Testis (tissue), 2 donors: ENCODE measurements around the gene PCYOX1L.

ENCODE experiments used
- POLR2A ChIP-seq: fragments of 450-650 bp; IDR thresholded peaks from one replicate; pipeline ENCODE4 v1.6.1; 2017; ENCODE audit warnings: antibody characterized with exemption, mild to moderate bottlenecking, moderate library complexity
- TF ChIP-seq, protein P1 (sequence below), 3 experiments: fragments of 450-650 bp in 2 of 3; fragments of 200-600 bp in 1 of 3; sonication (generic) in 1 of 3; IDR thresholded peaks; one replicate each; pipeline ENCODE4 v1.5.1; 2016 to 2019; ENCODE audit warnings: antibody characterized with exemption in 3 of 3, mild to moderate bottlenecking in 2 of 3, moderate library complexity in 1 of 3

DNA sequence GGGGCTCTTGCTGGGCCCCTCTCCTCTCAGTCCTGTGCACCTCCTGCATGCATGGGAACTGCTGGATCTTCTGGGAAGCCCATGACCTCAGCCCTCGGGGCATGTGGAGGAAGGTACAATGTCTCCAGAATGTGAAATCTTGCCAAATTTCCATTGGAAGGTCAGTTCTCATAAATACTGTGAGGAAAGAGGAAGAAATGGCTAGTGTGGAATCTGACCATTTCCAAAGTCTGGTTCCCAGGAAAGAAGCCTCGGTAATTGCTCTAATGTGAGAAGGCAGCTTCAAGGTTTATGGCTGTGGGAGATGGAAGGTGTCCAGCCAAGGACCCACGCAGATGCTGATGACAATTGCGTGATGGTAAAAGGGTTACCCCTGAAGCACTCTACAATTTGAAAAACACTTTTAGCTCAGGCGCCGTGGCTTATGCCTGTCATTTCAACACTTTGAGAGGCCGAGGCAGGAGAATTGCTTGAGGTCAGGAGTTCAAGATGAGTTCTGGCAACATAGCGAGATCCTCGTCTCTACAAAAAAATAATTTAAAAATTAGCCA is 29.3 kb downstream of the PCYOX1L start:
- no peak for TF ChIP-seq POLR2A
- TF ChIP-seq, protein P1, sequence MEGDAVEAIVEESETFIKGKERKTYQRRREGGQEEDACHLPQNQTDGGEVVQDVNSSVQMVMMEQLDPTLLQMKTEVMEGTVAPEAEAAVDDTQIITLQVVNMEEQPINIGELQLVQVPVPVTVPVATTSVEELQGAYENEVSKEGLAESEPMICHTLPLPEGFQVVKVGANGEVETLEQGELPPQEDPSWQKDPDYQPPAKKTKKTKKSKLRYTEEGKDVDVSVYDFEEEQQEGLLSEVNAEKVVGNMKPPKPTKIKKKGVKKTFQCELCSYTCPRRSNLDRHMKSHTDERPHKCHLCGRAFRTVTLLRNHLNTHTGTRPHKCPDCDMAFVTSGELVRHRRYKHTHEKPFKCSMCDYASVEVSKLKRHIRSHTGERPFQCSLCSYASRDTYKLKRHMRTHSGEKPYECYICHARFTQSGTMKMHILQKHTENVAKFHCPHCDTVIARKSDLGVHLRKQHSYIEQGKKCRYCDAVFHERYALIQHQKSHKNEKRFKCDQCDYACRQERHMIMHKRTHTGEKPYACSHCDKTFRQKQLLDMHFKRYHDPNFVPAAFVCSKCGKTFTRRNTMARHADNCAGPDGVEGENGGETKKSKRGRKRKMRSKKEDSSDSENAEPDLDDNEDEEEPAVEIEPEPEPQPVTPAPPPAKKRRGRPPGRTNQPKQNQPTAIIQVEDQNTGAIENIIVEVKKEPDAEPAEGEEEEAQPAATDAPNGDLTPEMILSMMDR (IDR thresholded peaks at IDR 0.05): no peak
